GM19099 (cell line): ENCODE data around the gene RANGRF.

ENCODE experiments used
- POLR2A ChIP-seq: IDR thresholded peaks from 3 replicates; pipeline ENCODE4 v1.6.1; 2011; ENCODE audit warnings: low read depth; ENCODE audit not compliant: insufficient read length; ENCODE audit errors: extremely low read depth

The RANGRF gene

GRCh38 chr17:8289103-8289397 lies 580 bp downstream of the RANGRF start:
- no peak for TF ChIP-seq POLR2A

GRCh38 chr17:8290043-8290442 lies 1.6 kb downstream of the RANGRF start:
- no peak for TF ChIP-seq POLR2A

GRCh38 chr17:8292639-8293395 lies 4.3 kb downstream of the RANGRF start:
- TF ChIP-seq POLR2A = no peak

GRCh38 chr17:8294361-8294760 lies 5.9 kb downstream of the RANGRF start:
- TF ChIP-seq POLR2A = no peak

- no peak for TF ChIP-seq POLR2A
Observed at GRCh38 chr17:8294814-8295316, 6.4 kb downstream of the RANGRF start.

- no peak for TF ChIP-seq POLR2A
Observed at GRCh38 chr17:8300226-8300625, 11.8 kb downstream of the RANGRF start.

- TF ChIP-seq POLR2A = no peak
Observed at GRCh38 chr17:8300627-8301242, 12.3 kb downstream of the RANGRF start.

GRCh38 chr17:8310601-8311123 lies 22.2 kb downstream of the RANGRF start:
- TF ChIP-seq POLR2A = no peak

- no peak for TF ChIP-seq POLR2A
Observed at GRCh38 chr17:8311131-8311790, 22.8 kb downstream of the RANGRF start.

GRCh38 chr17:8312251-8312650 lies 23.8 kb downstream of the RANGRF start:
- no peak for TF ChIP-seq POLR2A

- TF ChIP-seq POLR2A = no peak
Observed at GRCh38 chr17:8312726-8313600, 24.5 kb downstream of the RANGRF start.

- TF ChIP-seq POLR2A = no peak
Observed at GRCh38 chr17:8314797-8315763, 26.6 kb downstream of the RANGRF start.

GRCh38 chr17:8315764-8316217 lies 27.3 kb downstream of the RANGRF start:
- TF ChIP-seq POLR2A = no peak
